ENCODE results near the gene CXCL17. TPM values are rescaled to one million over a fixed set of nuclear protein-coding genes. Genes with fewer than 3 reads are reported as not detected.
A peak's percentile ranks its signal among the peaks of the same experiment; 100 is the strongest.

CXCL17 gene
- total RNA-seq, 1 experiment from 2014 or later = 0.32 TPM

GRCh38 chr19:42402376-42403116 lies 40.2 kb downstream of the CXCL17 start:
- no peak for DNase-seq (ENCODE audit: low read depth, low spot score)
- TF ChIP-seq EZH2 (IDR thresholded peaks at IDR 0.05) (no peak), CTCF (IDR thresholded peaks at IDR 0.05 in 2 of 3, conservative IDR thresholded peaks at IDR 0.05 in 1 of 3; ENCODE audit: borderline replicate concordance in 1 of 3, insufficient read depth in 1 of 3, low read depth in 2 of 3, low read length in 2 of 3) (no peak), POLR2A (IDR thresholded peaks at IDR 0.05; ENCODE audit: borderline replicate concordance, extremely low read depth, insufficient read depth, insufficient read length) (no peak), SIN3A (IDR thresholded peaks at IDR 0.05; ENCODE audit: low read depth) (no peak), ATF3 (IDR thresholded peaks at IDR 0.05) (no peak), YY1 (IDR thresholded peaks at IDR 0.05; ENCODE audit: extremely low read depth, insufficient replicate concordance, low read depth, low read length) (no peak), CEBPB (IDR thresholded peaks at IDR 0.05; ENCODE audit: low read depth) (no peak), REST (IDR thresholded peaks at IDR 0.05; ENCODE audit: low read depth) (no peak), RAD21 (IDR thresholded peaks at IDR 0.05; ENCODE audit: low read depth) (no peak), ZFX (IDR thresholded peaks at IDR 0.05) (no peak), EZH2phosphoT487 (IDR thresholded peaks at IDR 0.05; ENCODE audit: borderline replicate concordance) (no peak), JUND (IDR thresholded peaks at IDR 0.05) (no peak), POLR2AphosphoS5 (IDR thresholded peaks at IDR 0.05; ENCODE audit: low read depth, low read length) (no peak), SRF (IDR thresholded peaks at IDR 0.05; ENCODE audit: low read depth) (no peak), ZNF274 (IDR thresholded peaks at IDR 0.05; ENCODE audit: low read depth, low read length) (no peak), FOSL1 (IDR thresholded peaks at IDR 0.05; ENCODE audit: low read depth) (no peak), MAX (IDR thresholded peaks at IDR 0.05) (no peak), ZBTB33 (IDR thresholded peaks at IDR 0.05; ENCODE audit: extremely low read depth, insufficient replicate concordance, low read length) (no peak)
- H3K36me3 ChIP-seq (ENCODE audit: control insufficient read depth in 1 of 2, insufficient read depth in 2 of 2, low read length in 2 of 2) = no peaks in the 10 kb centered on the region; a peak in 1 of 4 replicates
- H4K20me1 ChIP-seq (ENCODE audit: insufficient read depth) = no peaks in the 10 kb centered on the region
- POLR2A ChIA-PET = no interaction called here
- no peaks in the 10 kb centered on the region for H3K9me3 ChIP-seq (ENCODE audit: control insufficient read depth in 1 of 2, insufficient read depth in 1 of 2, low read depth in 1 of 2, low read length in 2 of 2)
- H3K9ac ChIP-seq (ENCODE audit: low read length) = peak overlapping the region; percentile 43; the same call in 1 of the 2 replicates
- H3K4me1 ChIP-seq (ENCODE audit: control insufficient read depth in 1 of 2, insufficient read depth in 2 of 2, low read length in 2 of 2) = peaks cover 5 to 24% of the 10 kb centered on the region in 2 experiments
- no peaks in the 10 kb centered on the region for H3K27me3 ChIP-seq (ENCODE audit: insufficient read depth, low read length)
- intact Hi-C loops (cut with micrococcal nuclease) = no loop called here
- CTCF ChIA-PET = no interaction called here
- ATAC-seq = no peak
- no TSS peak for BruUV-seq (replicated peaks)
- no peaks in the 10 kb centered on the region for H3K9me2 ChIP-seq (ENCODE audit: insufficient read depth)
- H3K79me2 ChIP-seq (ENCODE audit: insufficient read depth, low read length) = peaks cover 29% of the 10 kb centered on the region
- H2AFZ ChIP-seq (ENCODE audit: low read depth, low read length, poor library complexity, severe bottlenecking) = no peak overlapping the region
- no peak overlapping the region for H3K27ac ChIP-seq (ENCODE audit: low read depth, low read length)
- H3K4me2 ChIP-seq (ENCODE audit: low read length) = peak overlapping the region; percentile 67
- peak overlapping the region; percentile 35 to 50; a peak in 2 of 4 replicates for H3K4me3 ChIP-seq (replicated peaks in 1 of 2; ENCODE audit: low read depth in 1 of 2, low read length in 2 of 2)
- RAD21 ChIA-PET (ENCODE audit: low non-redundant PET in 1 of 2, low total read pairs in 2 of 2, uncharacterized antibody in 2 of 2, unreplicated experiment in 2 of 2) = no interaction called here

All from HCT116 (cell line).